Omental fat pad (tissue), 4 donors: ENCODE data around the gene ELP5. TPM values are rescaled to one million over a fixed set of nuclear protein-coding genes. Genes with fewer than 3 reads are reported as not detected.

ENCODE experiments used
- ATAC-seq: fragments of 150-250 bp; one replicate; pipeline ENCODE4 v1.9.1; 2016; ENCODE audit warnings: mild to moderate bottlenecking, moderate library complexity; ENCODE audit not compliant: low FRiP score
- DNase-seq: peaks from one replicate; pipeline ENCODE4 v3.0.0-alpha.2; 2019; ENCODE audit warnings: low spot score
- total RNA-seq, 4 donors: library from RNA; depleted of rRNA; stranded (reverse); fragments of >200 nt; gene quantifications; one replicate each; pipeline ENCODE4 v1.1.0, GENCODE V29; 2016
- TF ChIP-seq, protein P1 (sequence below), 3 donors: fragments of 450-650 bp; IDR thresholded peaks; one replicate each; pipeline ENCODE4 v1.5.1; 2016 to 2017; ENCODE audit warnings: antibody characterized with exemption in 3 of 3, mild to moderate bottlenecking in 3 of 3, moderate library complexity in 2 of 3

Gene ELP5
- total RNA-seq, 4 donors from 2014 or later = 25.9 to 34.5 (median 30.1) TPM

DNA sequence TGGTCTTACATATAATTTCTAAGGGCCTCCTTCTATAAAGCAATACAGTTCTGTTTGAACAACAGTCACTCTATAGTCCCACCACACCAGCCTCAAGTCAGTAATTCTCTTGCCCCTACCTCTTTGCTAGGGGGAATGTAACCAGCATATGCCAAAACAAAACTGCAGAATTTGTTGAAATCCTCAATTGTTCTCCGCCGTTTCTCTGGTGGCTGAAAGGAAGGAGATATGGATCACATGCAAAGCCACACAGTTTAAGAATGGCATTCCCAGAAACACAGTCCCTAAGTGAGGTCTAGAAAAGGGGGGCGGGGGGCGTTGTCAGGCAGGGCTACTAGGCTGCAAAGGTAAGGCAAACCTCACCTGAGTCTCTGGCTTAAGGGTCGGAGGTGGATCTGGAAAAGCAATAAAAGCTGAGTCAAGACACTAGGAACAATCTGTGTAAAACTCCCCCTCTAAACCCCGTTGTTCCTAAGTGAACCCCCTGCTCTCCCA lies 14.7 kb upstream of the ELP5 start:
- ATAC-seq (no peak), DNase-seq (no peak)
- TF ChIP-seq, protein P1, sequence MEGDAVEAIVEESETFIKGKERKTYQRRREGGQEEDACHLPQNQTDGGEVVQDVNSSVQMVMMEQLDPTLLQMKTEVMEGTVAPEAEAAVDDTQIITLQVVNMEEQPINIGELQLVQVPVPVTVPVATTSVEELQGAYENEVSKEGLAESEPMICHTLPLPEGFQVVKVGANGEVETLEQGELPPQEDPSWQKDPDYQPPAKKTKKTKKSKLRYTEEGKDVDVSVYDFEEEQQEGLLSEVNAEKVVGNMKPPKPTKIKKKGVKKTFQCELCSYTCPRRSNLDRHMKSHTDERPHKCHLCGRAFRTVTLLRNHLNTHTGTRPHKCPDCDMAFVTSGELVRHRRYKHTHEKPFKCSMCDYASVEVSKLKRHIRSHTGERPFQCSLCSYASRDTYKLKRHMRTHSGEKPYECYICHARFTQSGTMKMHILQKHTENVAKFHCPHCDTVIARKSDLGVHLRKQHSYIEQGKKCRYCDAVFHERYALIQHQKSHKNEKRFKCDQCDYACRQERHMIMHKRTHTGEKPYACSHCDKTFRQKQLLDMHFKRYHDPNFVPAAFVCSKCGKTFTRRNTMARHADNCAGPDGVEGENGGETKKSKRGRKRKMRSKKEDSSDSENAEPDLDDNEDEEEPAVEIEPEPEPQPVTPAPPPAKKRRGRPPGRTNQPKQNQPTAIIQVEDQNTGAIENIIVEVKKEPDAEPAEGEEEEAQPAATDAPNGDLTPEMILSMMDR (IDR thresholded peaks at IDR 0.05) = no peak

DNA sequence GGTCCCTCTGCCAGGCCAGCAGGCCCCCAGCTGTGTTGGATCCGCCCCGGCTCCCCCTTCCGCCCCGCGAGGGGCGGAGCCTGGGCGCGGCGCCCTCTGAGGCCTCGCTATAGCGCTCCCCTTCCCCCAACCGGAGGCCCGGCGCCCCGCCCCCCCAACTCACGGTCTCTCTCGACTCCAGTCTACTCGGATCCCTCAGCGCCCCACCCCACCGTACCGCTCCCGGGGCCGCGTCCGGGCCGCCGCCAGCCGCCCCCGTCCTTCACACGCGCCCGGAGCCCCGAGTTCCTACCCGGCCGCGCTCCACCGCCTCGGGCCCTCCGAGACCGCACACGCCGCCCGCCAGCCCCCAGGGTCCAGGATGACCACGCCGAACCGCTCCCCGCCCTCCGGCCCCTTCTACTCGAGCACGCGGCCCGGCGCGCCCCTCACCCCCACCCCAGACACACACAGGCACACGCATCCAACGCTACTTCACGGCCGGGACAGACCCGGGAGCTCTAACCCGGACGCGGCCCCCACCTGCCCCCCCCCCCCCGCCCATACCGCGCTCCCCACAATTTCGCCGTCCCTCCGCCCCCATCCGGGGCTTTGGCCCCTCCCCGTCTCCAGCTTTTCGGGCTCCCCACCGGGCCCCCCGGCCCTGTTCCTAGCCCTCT lies 14.1 kb upstream of the ELP5 start:
- TF ChIP-seq, protein P1 (IDR thresholded peaks at IDR 0.05) = no peak
- DNase-seq = no peak
- ATAC-seq = peak; percentile 17

DNA sequence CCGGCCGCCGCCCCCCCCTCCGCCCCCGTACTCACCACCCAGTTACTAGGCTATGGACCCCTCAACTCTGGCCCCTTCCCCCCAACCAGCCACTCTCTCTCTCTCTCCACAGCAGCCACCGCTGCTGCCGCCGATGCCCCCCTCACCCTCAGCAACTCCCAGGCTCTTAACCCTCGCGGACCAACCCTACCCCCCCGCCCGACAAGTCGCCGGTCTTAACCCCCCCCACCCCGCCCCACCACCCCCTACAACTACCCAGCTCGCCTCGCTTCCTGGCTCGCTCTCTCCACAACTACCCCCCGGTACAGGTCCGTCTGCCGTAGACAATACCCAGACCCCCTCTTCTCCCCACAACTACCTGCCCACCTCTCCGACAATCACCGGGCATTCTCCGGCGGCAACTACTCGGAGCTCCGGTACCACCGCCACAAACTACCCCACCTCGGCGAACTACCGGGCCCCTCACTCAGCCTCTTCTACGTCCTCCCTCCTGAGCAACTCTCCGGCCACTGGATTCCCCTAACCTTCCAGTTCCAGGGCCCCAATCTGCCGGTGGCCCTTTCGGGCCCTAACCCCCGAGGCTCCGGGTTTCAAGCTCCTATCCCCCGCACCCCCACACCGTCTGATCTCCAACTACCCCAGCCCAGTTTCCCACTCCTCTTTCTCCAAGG lies 13.5 kb upstream of the ELP5 start:
- ATAC-seq (no peak), DNase-seq (no peak)
- TF ChIP-seq, protein P1 (IDR thresholded peaks at IDR 0.05) = no peak

DNA sequence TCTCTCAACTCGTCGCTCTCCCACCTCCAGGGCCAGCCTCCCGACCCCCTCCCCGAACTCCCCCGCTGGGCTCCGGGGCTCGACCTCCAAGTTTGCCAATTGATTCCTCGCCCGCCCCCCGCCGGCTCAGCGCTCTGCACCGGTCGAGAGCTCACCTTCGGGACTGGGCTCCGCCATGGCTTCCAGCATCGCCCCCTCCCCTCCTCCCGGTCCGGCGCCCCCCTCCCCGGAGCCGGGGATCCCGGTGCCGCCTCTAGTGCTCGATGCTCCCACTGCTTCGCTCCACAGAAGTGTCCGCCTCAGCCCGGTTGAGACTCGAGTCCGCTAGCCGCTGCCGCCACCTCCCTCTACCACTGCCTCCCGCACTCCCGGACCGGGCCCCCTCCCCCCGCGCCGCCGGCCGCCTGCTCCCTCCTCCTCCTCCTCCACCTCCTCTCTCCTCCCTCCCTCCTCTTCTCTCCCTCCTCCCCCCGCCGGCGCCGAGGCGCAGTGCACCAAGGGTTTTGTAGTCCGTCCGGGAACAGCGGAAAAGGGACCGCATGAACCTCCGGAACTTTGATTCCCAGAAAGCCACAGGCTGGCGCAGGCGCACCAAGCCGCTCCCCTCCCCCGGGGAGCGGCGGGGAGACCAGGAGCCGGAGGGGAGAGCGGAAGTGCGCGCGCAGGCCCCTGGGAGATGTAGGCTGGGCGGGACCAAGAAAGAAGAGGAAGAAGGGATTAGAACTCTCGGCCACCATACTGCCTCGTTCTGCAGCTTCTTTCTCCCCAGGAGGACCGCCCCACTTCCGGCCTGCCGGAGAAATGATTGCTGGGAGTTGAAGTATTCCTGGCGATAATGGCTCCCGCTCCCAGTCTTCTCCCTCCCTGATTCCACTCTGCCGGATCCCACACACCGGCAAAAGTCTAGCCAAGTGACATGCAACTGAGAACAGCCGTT lies 12.7 kb upstream of the ELP5 start, which contains the start of gene PHF23:
Gene PHF23, minus strand, starts transcription at position 367 of the 937 bp plus-strand sequence. Its CDS starts 178 bp downstream, at position 189.
- peak; percentile 92 for DNase-seq
- TF ChIP-seq, protein P1 (IDR thresholded peaks at IDR 0.05) = no peak
- ATAC-seq = peak; percentile 77

DNA sequence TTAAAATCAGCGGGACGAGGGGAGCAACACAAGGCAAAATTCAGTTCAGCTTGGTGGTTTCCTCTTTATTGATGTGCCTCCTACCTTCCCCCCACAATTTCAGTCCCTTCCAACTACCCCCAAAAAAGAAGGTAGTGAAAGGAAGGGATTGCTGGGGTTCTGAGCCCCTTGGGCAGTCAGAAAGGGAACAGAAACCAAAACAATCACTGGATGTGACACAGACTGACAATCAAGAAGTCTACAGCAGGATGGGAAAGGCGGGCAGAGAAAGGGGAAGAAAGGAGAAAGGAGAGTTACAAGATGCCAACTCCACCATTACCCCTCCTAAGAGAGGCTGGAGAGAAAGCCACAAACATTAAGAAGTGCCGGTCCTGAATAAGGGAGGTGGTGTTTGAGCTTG lies 11.6 kb upstream of the ELP5 start:
- no peak for ATAC-seq
- DNase-seq = no peak
- TF ChIP-seq, protein P1 (IDR thresholded peaks at IDR 0.05) = no peak

DNA sequence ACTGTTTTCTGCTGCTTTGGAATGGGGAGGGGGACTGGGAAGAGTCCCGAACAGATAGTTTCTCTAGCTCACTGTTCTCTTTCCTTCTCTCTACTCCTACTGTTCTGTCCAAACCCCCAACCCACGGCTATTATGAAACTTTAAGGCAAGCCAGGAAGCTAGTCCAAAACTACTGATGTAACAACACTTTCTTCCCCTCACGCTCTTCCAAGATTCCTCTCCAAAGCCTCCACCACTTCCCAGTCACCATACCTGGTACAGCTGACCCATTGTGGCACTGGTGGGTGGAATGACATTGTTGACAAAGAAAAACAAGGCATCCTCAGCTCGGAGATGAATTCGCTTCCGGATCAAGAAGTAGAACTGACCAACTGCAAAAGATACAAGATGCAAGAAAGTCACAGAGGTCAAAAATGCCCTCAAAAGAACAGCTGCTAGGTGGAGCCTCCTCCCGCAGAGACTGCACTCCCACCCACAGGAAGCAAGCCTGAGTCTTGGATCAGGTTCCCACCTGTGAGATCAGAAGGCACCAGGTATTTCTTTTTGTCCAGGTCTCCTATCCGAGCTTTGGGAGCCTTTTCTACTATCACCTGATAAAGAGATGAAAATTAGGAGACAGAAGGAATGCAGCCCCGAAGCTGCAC lies 10.8 kb upstream of the ELP5 start:
- TF ChIP-seq, protein P1 (IDR thresholded peaks at IDR 0.05) = no peak
- ATAC-seq (no peak), DNase-seq (no peak)
